Thoracic aorta endothelial cell (primary cell): ENCODE results near the gene IFIH1. TPM values are rescaled to one million over a fixed set of nuclear protein-coding genes. Genes with fewer than 3 reads are reported as not detected.

ENCODE experiments used
- total RNA-seq: library from RNA; depleted of rRNA; stranded (reverse); fragments of >200 nt; gene quantifications from 2 replicates; pipeline ENCODE4 v1.2.3, GENCODE V29; 2012

IFIH1 gene
- 5.6 and 8.8 TPM in 2 replicates for total RNA-seq

GRCh38 chr2:162318328-162319180 lies at the start of gene IFIH1:
Gene IFIH1 (minus strand): TSS chr2:162318684. CDS start chr2:162318307, 377 bp downstream.

GRCh38 chr2:162343824-162344616 lies 25.5 kb upstream of the IFIH1 start, which contains the start of gene GCA:
Gene GCA (plus strand): TSS chr2:162344132. CDS start chr2:162344249, 117 bp downstream.

GRCh38 chr2:162243294-162243693 lies 75.2 kb downstream of the IFIH1 start, which contains the start of gene FAP:
Gene FAP (minus strand): TSS chr2:162243445. CDS start chr2:162243327, 118 bp downstream.

Other genes starting within 250 kb of the IFIH1 start
- gene DPP4, start 244.5 kb downstream of the IFIH1 start, total RNA-seq: 7.3 and 16.2 TPM in 2 replicates
- gene GCG, start 166.4 kb downstream of the IFIH1 start, total RNA-seq: not detected in 2 replicates
- gene FAP, start 75.2 kb downstream of the IFIH1 start, total RNA-seq: 0.53 and 5.9 TPM in 2 replicates
- gene GCA, start 25.4 kb upstream of the IFIH1 start, total RNA-seq: 12.6 and 12.7 TPM in 2 replicates